AG10803 (cell line): ENCODE measurements around the gene CSF1.
"Not testable (repeated sequence)": the region's sequence is repeated elsewhere in the genome, so short reads cannot be mapped to it uniquely, and the experiment has no call there.

Experiments
- DNase-seq: peaks from one replicate; pipeline ENCODE4 v3.0.0; 2010; ENCODE audit warnings: low read depth
- H3K4me3 ChIP-seq: 2 replicates; pipeline ENCODE4 v1.5.1; 2011; ENCODE audit warnings: mild to moderate bottlenecking, low read length, control low read depth
- CTCF ChIP-seq: conservative IDR thresholded peaks from 2 replicates; pipeline ENCODE4 v1.5.1; 2011; ENCODE audit warnings: mild to moderate bottlenecking, low read length, control low read depth, inconsistent platforms

The CSF1 gene

GRCh38 chr1:109878531-109879104, 32.0 kb upstream of the CSF1 start:
- no peak for DNase-seq
- no peak overlapping the region for H3K4me3 ChIP-seq
- TF ChIP-seq CTCF: no peak

GRCh38 chr1:109879371-109879770, 31.3 kb upstream of the CSF1 start:
- H3K4me3 ChIP-seq: not testable (repeated sequence)
- DNase-seq: peak; percentile 50

- H3K4me3 ChIP-seq: no peak overlapping the region
- no peak for TF ChIP-seq CTCF
- no peak for DNase-seq
These were observed 30.6 kb upstream of the CSF1 start for GRCh38 chr1:109879881-109880525.

GRCh38 chr1:109880971-109881894, 29.4 kb upstream of the CSF1 start:
- no peak for DNase-seq
- TF ChIP-seq CTCF: no peak
- H3K4me3 ChIP-seq: no peak overlapping the region

- no peak for DNase-seq
- no peak overlapping the region for H3K4me3 ChIP-seq
- TF ChIP-seq CTCF: no peak
These were observed 28.8 kb upstream of the CSF1 start for GRCh38 chr1:109881906-109882287.

GRCh38 chr1:109882288-109883245, 28.1 kb upstream of the CSF1 start:
- no peak for DNase-seq
- no peak overlapping the region for H3K4me3 ChIP-seq
- TF ChIP-seq CTCF: no peak
